Transverse colon (tissue), 1 donor: Measurements from ENCODE around the gene SUDS3.

ENCODE experiments used
- EP300 ChIP-seq: sonication (generic); formaldehyde crosslinking; IDR thresholded peaks from one replicate; pipeline ENCODE4 v1.6.1; 2017; ENCODE audit warnings: antibody characterized with exemption, low read depth
- POLR2A ChIP-seq: fragments of 450-650 bp; IDR thresholded peaks from one replicate; pipeline ENCODE4 v1.6.1; 2016; ENCODE audit warnings: antibody characterized with exemption, mild to moderate bottlenecking, moderate library complexity

DNA sequence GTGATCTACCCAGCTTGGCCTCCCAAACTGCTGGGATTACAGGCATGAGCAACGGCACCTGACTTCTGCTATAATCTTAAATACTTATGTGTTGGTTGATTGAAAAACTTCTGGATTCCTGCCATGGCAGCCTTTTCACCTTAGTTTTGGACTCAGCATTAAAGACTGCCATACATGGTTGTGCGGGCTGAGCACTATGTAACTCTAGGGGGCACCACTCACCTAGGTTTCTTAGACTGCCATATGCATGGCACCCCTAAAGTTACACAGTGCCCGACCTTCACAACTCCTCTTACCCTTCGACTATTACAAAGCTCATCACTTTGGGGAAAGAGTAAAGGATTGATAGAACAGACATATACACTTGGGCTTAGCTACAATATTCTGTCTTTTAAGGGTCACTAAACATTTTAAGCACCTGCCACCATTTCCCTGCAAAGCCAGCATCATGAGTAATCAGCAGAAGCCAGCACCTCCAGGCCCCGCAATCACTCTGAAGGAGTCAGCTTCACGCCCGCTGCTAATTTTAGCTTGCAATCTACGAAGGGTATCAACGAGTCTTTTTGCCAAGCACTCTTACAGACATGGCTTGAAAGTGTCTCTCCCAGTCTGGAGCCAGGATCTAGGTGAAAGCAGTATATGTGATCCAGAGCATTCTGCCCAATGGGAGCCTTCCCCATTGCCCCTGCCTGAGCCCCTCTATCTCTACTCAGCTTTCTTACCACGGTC lies 59.8 kb downstream of the SUDS3 start:
- TF ChIP-seq POLR2A (no peak), EP300 (no peak)
